SK-N-SH (cell line): ENCODE results near the gene TMEM88.

Experiments
- CTCF ChIP-seq: fragments of 200-600 bp; sonication (generic); IDR thresholded peaks from 2 replicates; pipeline ENCODE4 v1.6.1; 2017; ENCODE audit warnings: antibody characterized with exemption, mild to moderate bottlenecking, moderate library complexity
- EZH2phosphoT487 ChIP-seq: fragments of 200-600 bp; sonication (generic); IDR thresholded peaks from 2 replicates; pipeline ENCODE4 v1.6.1; 2017; ENCODE audit warnings: low read depth, mixed run types, mild to moderate bottlenecking, antibody characterized with exemption, moderate library complexity, borderline replicate concordance
- GABPA ChIP-seq: IDR thresholded peaks from 2 replicates; pipeline ENCODE4 v1.4.0; 2012; ENCODE audit warnings: low read depth, mild to moderate bottlenecking
- RAD21 ChIP-seq: IDR thresholded peaks from 2 replicates; pipeline ENCODE4 v1.6.1; 2012; ENCODE audit warnings: mild to moderate bottlenecking, low read length
- RFX5 ChIP-seq: IDR thresholded peaks from 2 replicates; pipeline ENCODE4 v1.6.1; 2012; ENCODE audit warnings: mild to moderate bottlenecking, improper control_type of control experiment, low read length
- SMC3 ChIP-seq: IDR thresholded peaks from 2 replicates; pipeline ENCODE4 v1.6.1; 2012; ENCODE audit warnings: low read depth, low read length, improper control_type of control experiment

- TF ChIP-seq EZH2phosphoT487: no peak
- TF ChIP-seq CTCF: no peak
- TF ChIP-seq GABPA: no peak
- no peak for TF ChIP-seq RAD21
- TF ChIP-seq RFX5: no peak
- TF ChIP-seq SMC3: no peak
Observed at GRCh38 chr17:7859028-7859427, 4.2 kb downstream of the TMEM88 start.
